HG02642 (cell line): Measurements from ENCODE around the gene IKZF1.

Experiments used
- ATAC-seq: cut with Tn5 transposase; IDR thresholded peaks from one replicate; pipeline ENCODE4 v1.9.1; 2021; ENCODE audit warnings: mild to moderate bottlenecking; ENCODE audit not compliant: unreplicated experiment, poor library complexity

The IKZF1 gene

DNA sequence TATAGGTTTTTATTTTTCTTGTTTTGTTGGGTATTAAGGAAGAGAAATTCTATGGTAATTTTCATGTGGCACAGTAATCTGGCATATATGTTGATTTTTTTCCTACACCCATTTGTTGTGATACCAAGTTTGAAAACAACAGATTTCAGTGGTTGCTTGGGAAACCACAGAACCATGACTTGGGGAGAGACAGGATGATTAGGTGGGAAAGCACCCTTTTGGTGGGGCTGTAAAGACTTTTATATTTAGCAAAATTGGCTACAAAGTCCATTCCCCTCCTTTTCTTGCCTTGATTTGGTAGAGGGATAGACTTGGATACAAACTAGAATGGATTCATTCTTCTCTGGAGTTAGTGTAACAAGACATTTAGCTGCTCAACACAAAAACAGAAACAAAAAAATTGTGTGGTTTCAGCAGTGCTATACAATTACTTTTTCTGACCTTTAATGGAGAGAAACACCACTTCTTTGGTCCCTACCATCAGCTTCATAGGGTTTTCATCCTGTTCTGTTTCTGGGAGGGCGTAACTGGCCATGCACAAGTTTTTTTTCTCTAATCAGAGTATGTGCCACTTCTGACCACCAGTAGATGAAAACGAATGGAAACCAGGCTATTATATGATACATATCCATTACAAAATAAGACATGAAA lies 92.9 kb downstream of the IKZF1 start:
- peak; percentile 73 for ATAC-seq

DNA sequence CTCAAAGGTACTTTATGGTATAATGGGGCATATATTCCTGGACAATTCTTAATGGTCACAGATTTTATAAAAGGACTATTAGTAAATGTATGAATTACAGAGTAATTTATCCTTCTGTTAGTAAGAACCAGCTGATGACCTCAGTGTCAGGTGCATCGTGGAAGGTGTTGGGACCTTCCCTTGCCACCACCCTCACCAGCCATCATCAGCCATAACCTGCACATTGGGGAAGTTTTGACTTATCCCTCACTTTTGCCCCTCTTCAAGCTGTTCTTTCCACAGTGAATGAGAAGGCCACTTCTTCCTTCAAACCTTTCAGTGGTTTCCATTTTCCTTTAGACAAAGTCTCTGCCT lies 93.4 kb downstream of the IKZF1 start:
- no peak for ATAC-seq

GRCh38 chr7:50399206-50399605 lies 94.7 kb downstream of the IKZF1 start:
- no peak for ATAC-seq

GRCh38 chr7:50399635-50400034 lies 95.1 kb downstream of the IKZF1 start:
- ATAC-seq = no peak

DNA sequence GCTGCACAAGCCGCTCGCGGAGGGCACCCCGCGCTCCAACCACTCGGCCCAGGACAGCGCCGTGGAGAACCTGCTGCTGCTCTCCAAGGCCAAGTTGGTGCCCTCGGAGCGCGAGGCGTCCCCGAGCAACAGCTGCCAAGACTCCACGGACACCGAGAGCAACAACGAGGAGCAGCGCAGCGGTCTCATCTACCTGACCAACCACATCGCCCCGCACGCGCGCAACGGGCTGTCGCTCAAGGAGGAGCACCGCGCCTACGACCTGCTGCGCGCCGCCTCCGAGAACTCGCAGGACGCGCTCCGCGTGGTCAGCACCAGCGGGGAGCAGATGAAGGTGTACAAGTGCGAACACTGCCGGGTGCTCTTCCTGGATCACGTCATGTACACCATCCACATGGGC lies 95.6 kb downstream of the IKZF1 start:
- no peak for ATAC-seq

DNA sequence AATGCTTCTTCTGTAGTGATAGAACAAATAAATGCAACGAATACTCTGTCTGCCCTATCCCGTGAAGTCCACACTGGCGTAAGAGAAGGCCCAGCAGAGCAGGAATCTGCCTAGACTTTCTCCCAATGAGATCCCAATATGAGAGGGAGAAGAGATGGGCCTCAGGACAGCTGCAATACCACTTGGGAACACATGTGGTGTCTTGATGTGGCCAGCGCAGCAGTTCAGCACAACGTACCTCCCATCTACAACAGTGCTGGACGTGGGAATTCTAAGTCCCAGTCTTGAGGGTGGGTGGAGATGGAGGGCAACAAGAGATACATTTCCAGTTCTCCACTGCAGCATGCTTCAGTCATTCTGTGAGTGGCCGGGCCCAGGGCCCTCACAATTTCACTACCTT lies 99.9 kb downstream of the IKZF1 start:
- ATAC-seq = no peak

- peak; percentile 23 for ATAC-seq
Observed at GRCh38 chr7:50405221-50405620, 100.7 kb downstream of the IKZF1 start.

- ATAC-seq = no peak
Observed at GRCh38 chr7:50406935-50407334, 102.4 kb downstream of the IKZF1 start.

DNA sequence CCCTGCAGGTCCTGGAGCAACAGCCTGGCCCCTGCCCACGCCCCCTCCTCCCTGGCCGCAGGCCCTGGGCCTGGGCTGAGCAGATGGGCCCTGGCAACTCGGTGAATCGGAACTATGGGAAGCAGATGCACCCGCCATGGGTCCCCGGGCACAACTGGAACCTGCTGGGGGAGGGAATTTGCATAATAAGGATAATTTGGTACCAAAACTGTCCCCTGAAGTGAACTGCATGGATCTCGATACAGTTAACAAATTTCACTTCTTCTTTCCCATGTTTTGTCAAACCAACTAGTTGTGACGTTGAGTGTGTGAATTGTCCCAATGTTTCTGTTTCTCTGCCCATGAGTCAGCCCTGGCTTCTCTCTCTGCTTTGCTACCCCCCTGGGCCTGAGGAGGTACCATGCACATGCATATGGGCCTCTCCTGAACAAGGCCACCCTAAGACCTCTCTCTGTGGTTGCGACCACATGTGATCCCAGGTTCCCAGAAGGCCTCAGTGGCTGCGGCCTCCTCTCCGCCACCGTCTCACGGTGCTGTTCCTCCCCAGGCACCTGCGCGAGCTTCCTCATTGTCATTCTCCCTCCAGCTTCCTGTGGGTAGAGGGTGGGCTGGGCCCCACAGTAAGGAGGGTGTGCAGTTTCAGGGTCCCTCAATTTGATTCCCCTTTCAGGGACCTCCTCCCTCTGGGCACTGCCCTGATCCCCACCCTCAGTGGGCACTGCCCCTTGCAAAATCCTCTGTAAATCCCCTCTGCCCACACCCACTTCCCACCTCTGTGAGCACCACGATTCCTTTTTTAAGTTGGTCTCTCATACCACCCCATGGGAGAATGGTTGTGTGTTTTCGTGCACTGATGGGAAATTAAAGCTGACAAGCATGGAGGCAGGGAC lies 105.6 kb downstream of the IKZF1 start:
- ATAC-seq = peak; percentile 61

DNA sequence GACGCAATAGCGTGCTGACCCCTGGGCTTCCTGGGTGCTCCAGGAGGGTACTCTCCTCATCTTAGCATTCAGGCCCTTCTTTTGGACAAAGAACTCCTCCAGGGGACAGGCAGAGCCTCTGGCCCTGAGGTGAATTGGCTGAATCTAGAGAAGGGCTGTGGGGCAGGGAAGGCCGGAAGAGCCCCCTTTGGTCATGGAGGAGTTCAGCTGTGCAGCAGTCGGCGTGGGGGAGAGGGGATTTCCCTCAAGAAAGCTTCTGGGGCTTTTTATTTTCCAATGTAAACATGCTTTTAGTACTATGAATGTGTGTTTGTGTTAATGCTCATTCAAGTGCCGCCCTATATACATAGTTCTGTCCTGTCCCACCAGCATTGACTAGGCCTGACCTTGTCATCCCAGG lies 106.8 kb downstream of the IKZF1 start:
- peak; percentile 22 for ATAC-seq

DNA sequence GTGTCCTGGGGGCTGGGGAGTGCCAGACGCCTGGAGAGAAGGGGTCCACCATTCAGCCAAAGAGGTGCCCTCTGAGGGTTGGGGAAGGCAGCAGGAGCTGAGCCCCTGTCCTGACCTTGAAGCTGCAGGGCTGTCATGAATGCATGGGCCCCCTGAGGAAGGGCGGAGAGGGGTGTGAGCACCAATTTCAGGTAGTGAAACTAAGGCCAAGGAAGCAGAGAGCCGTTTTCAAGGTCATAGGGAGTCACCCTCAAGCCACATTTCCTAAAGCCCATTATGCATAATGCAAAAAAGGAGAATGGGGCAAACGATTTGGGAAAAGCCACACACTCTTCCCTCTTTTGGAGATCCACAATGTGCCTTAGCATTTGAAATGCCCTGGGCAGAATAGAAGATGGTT lies 108.5 kb downstream of the IKZF1 start:
- ATAC-seq = no peak

DNA sequence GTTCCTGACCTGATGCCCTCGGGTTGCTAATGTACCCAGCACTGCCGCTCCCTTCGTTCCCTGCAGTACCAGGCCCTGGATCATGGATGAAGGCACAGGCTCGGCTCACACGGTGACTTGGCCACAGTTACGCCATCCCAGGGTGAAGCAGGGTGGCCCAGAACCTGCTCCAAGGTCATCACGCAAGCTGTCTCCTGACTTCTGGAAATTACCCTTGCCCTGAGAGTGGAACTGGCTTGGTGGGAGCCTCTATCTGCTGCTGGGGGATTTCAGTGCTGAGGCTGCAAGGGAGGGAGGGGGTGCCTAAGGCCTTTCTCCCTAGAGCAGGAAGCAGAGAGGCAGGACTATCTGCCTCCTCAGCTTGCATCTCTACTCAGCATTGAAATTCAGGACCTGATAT lies 109.0 kb downstream of the IKZF1 start:
- no peak for ATAC-seq

DNA sequence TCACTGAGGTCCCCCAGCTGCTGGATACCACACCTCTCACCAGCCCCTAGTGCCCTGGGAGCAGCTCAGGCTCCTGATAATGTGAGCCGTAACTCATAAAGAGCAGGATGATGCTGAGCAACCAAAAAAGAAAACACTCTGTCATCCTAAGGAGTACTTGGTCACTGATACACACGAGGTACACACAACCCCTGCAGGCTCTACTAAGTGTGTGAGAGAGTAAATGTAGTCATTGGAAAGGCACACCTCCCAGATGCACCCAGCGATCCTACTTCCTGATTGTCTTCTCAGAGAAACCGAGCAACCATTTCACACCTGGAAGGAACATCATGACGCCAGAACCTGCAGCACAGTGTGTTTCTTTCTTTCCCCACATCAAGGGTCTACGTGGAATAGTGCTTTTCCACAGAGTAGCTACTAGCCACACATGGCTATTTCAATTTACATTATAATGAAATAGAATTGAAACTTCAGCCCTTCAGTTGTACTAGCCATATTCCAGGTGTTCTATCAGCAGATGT lies 111.4 kb downstream of the IKZF1 start:
- ATAC-seq = no peak

DNA sequence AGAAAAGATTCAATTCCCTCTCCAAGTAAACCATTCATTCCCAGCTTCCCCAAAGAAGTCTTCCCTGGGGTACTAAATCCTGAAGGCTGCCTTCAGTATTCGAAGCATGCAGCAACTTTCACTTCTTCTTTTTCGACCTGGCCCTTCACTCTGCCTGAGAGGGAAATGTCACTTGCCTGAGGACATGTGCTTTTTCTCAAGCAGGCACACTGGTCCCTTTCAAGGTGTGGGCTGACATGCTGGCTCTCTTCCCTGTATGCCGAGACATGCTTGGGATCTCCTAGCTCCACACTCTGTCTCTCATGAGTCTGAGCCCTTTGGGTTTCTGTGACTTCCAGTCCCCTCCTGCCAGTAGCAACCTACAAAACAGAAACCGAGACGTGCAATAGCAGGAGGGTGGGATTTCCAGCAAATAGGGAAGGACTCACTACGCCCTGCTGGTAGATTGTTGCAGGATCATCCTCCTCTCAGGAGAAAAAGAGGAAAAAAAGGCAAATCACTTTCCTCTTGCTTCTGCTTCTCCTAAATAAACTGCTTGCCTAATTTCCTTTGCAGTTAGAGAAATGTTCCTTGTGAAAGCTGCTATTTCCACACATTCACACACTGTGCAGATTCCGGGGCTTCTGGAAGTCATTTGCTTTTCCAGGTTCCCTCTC lies 112.1 kb downstream of the IKZF1 start:
- peak; percentile 76 for ATAC-seq

DNA sequence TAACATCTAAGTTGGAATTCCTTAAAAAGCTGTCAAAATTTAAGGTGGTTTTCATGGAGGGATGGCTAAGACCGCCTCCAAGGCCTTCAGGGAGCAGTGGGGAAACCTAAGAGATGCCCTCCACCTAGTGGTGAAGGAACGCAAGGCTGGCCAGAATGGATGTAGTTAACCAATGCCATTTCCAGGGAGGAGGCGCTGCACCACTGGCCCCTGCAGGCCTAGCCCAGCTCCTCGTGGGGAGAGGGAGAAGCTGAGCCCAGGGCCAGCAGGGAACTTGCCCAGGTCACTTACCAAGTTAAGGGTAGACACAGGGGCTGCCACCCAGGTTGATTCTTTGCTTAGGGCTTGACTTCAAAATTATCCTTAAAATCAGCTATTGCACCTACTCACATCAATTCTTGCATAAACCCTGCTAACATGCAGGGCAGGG lies 113.6 kb downstream of the IKZF1 start:
- ATAC-seq = peak; percentile 88

GRCh38 chr7:50418526-50419290 lies 114.2 kb downstream of the IKZF1 start:
- ATAC-seq = no peak

DNA sequence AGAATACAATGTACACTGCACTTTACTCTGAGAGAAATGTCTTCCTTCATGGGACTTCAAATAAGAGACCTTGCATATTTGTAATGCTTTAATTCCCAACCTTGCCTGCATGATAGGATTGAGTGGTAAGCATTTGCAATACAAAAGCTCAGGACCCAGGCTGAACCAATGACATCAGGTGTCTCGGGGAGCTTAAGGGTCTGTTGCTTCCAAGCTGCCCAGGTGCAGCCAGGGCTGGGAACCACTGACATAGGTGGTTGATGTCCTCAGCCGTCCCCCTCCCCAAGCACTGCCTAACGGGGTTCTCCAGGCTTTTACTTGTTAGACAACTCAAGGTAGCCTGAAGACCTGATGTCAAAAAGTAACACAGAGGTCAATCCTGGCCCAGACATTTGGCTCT lies 116.5 kb downstream of the IKZF1 start:
- no peak for ATAC-seq

DNA sequence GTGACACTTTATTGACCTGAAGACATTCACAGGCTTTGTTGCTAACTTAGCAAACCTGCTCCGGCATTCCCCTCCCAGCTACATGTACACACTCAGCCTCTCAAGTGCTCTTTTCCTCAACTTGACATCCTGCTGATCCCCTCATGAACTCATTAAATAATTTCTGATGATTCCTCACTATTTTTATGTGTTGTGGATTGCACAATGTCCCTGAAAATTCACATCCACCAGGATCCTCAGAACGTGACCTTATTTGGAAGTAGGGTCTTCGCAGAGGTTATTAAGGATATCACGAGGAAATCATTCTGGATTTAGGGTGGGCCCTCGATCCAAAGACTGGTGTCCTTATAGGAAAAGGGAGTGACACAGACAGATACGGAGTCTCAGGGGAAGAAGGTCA lies 118.3 kb downstream of the IKZF1 start:
- ATAC-seq = no peak

GRCh38 chr7:50423860-50424259 lies 119.3 kb downstream of the IKZF1 start:
- no peak for ATAC-seq

DNA sequence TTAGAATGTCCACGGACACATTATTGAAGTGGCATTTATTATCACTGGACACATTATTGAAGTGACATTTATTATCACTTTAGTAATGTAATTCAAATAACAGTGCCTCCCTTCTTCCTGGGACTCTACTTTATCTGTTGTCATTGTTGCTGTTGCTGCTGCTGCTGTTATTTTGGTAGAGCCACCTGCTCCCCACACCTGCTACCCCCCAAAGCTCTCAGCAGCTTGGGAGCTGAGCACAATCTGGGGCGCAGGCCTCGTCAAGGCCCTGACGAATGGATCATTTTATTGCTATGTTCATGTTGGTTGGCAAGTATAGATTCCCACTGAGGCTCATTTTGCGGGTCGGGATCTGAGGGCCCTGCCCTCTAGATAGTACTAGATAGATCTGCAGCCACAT lies 120.8 kb downstream of the IKZF1 start:
- no peak for ATAC-seq
